HepG2 (cell line): Measurements from ENCODE around the gene MICAL3. TPM values are rescaled to one million over a fixed set of nuclear protein-coding genes. Genes with fewer than 3 reads are reported as not detected.

Source experiments
- ATAC-seq: fragments of 200-7000 bp; cut with Tn5 transposase; 3 replicates; pipeline ENCODE4 v1.9.1; 2020; ENCODE audit warnings: mild to moderate bottlenecking, moderate library complexity
- BruUV-seq: library from RNA; stranded (reverse); fragments of 400-500 nt; replicated peaks from 2 replicates; lab custom pipeline; 2021; lab: Mats Ljungman, UMichigan
- CTCF ChIA-PET: fragments of 300-600 bp; formaldehyde crosslinking; extraction: SDS; loops from one replicate; lab custom pipeline; 2021; ENCODE audit warnings: low total read pairs, inconsistent platforms, low intra/inter-chr PET ratio; lab: Yijun Ruan, JAX
- POLR2A ChIA-PET: fragments of 350-600 bp; sonication (Branson Sonifier 250); formaldehyde crosslinking; loops from one replicate; lab custom pipeline; 2020; ENCODE audit warnings: antibody characterized with exemption, inconsistent platforms; lab: Yijun Ruan, JAX
- DNase-seq: peaks from one replicate; pipeline ENCODE4 v3.0.0-alpha.2; 2015; ENCODE audit warnings: low spot score
- FAIRE-seq: peaks from 3 replicates; lab custom pipeline; 2011; peaks lifted over from hg19 to GRCh38; lab: Jason Lieb, UNC
- H2AFZ ChIP-seq: one replicate; pipeline ENCODE4 v1.6.1; 2011; ENCODE audit warnings: low read length, inconsistent platforms
- H3K27ac ChIP-seq: fragments of 300-600 bp; 3 replicates; pipeline ENCODE4 v1.8.0; 2011; ENCODE audit warnings: mixed run types, mild to moderate bottlenecking, mixed read lengths, low read length, inconsistent platforms; ENCODE audit not compliant: insufficient read depth; ENCODE audit errors: extremely low read length
- H3K27me3 ChIP-seq, 2 experiments: fragments of 200-600 bp in 1 of 2; 2 replicates in 1 of 2; 3 replicates in 1 of 2; pipeline versions ENCODE4 v1.6.0 to v1.8.0; 2011; ENCODE audit warnings: low read length in 2 of 2, mild to moderate bottlenecking in 2 of 2, moderate library complexity in 2 of 2, inconsistent platforms in 1 of 2; ENCODE audit not compliant: insufficient read depth in 2 of 2, control insufficient read depth in 1 of 2
- H3K36me3 ChIP-seq, 2 experiments: fragments of 200-600 bp in 1 of 2; replicated peaks in 1 of 2; 2 replicates in 1 of 2; 3 replicates in 1 of 2; pipeline versions ENCODE4 v1.5.1 to v1.8.0; 2011; ENCODE audit warnings: low read length in 2 of 2, inconsistent platforms in 1 of 2; ENCODE audit not compliant: insufficient read depth in 2 of 2, control insufficient read depth in 1 of 2
- H3K4me1 ChIP-seq: 2 replicates; pipeline ENCODE4 v1.5.1; 2012; ENCODE audit warnings: low read length, inconsistent platforms; ENCODE audit not compliant: insufficient read depth
- H3K4me2 ChIP-seq: 2 replicates; pipeline ENCODE4 v1.6.0; 2011; ENCODE audit warnings: low read depth, low read length, inconsistent platforms
- H3K4me3 ChIP-seq, 3 experiments: fragments of 200-600 bp in 1 of 3; sonication (generic), shearing (Covaris generic) in 1 of 3; replicated peaks in 1 of 3; 2 replicates each; pipeline ENCODE4 v1.5.1; 2011 to 2016; ENCODE audit warnings: low read length in 3 of 3, inconsistent platforms in 2 of 3, low read depth in 2 of 3, mild to moderate bottlenecking in 2 of 3, control low read depth in 1 of 3, mixed read lengths in 1 of 3; ENCODE audit not compliant: insufficient read depth in 1 of 3
- H3K79me2 ChIP-seq: one replicate; pipeline ENCODE4 v1.6.1; 2011; ENCODE audit warnings: low read length, inconsistent platforms; ENCODE audit not compliant: insufficient read depth
- H3K9ac ChIP-seq: 2 replicates; pipeline ENCODE4 v1.6.0; 2011; ENCODE audit warnings: mild to moderate bottlenecking, low read depth, low read length, inconsistent platforms; ENCODE audit not compliant: insufficient read depth
- H3K9me3 ChIP-seq: 2 replicates; pipeline ENCODE4 v1.5.1; 2012; ENCODE audit warnings: mild to moderate bottlenecking, low read length
- H4K20me1 ChIP-seq: 2 replicates; pipeline ENCODE4 v1.6.0; 2011; ENCODE audit warnings: inconsistent platforms, mild to moderate bottlenecking, low read length, moderate library complexity; ENCODE audit not compliant: insufficient read depth
- BRCA1 ChIP-seq: sonication (generic); formaldehyde crosslinking; IDR thresholded peaks from 2 replicates; pipeline ENCODE4 v1.4.0; 2020; ENCODE audit warnings: missing genetic modification reagents
- GATA4 ChIP-seq: sonication (generic); IDR thresholded peaks from 2 replicates; pipeline ENCODE4 v1.6.1; 2016; ENCODE audit warnings: antibody characterized with exemption, low read depth, borderline replicate concordance
- HDAC2 ChIP-seq: sonication (generic); formaldehyde crosslinking; IDR thresholded peaks from 2 replicates; pipeline ENCODE4 v1.4.0; 2020; ENCODE audit warnings: missing genetic modification reagents
- HOXA3 ChIP-seq: sonication (generic); formaldehyde crosslinking; IDR thresholded peaks from 2 replicates; pipeline ENCODE4 v1.5.0; 2020; ENCODE audit warnings: missing genetic modification reagents
- MTA3 ChIP-seq: sonication (generic); formaldehyde crosslinking; IDR thresholded peaks from 2 replicates; pipeline ENCODE4 v1.4.0; 2020; ENCODE audit warnings: missing genetic modification reagents
- PBX2 ChIP-seq: IDR thresholded peaks from 2 replicates; pipeline ENCODE4 v1.6.1; 2016; ENCODE audit warnings: control low read depth
- RAD51 ChIP-seq: fragments of 450-650 bp; IDR thresholded peaks from 2 replicates; pipeline ENCODE4 v1.6.1; 2016; ENCODE audit warnings: borderline replicate concordance
- RBM22 ChIP-seq: fragments of 200-400 bp; formaldehyde crosslinking; optimal IDR thresholded peaks from 2 replicates; pipeline ENCODE3; 2017; ENCODE audit warnings: mild to moderate bottlenecking, low read length, moderate library complexity
- SAFB2 ChIP-seq: sonication (generic); formaldehyde crosslinking; IDR thresholded peaks from 2 replicates; pipeline ENCODE4 v1.5.1; 2020; ENCODE audit warnings: missing genetic modification reagents, low read depth, mild to moderate bottlenecking, borderline replicate concordance
- STAG1 ChIP-seq: sonication (generic); formaldehyde crosslinking; IDR thresholded peaks from 2 replicates; pipeline ENCODE4 v1.4.0; 2020; ENCODE audit warnings: missing genetic modification reagents
- THRA ChIP-seq: sonication (generic); formaldehyde crosslinking; IDR thresholded peaks from 2 replicates; pipeline ENCODE4 v1.4.0; 2020; ENCODE audit warnings: missing genetic modification reagents, borderline replicate concordance
- ZFP36L2 ChIP-seq: sonication (generic); formaldehyde crosslinking; IDR thresholded peaks from 2 replicates; pipeline ENCODE4 v1.4.0; 2020; ENCODE audit warnings: missing genetic modification reagents
- ZFP62 ChIP-seq: sonication (generic); formaldehyde crosslinking; IDR thresholded peaks from 2 replicates; pipeline ENCODE4 v1.4.0; 2020; ENCODE audit warnings: missing genetic modification reagents
- ZNF562 ChIP-seq: sonication (generic); formaldehyde crosslinking; IDR thresholded peaks from 2 replicates; pipeline ENCODE4 v1.8.0; 2022; ENCODE audit warnings: missing genetic modification reagents, borderline replicate concordance
- ZSCAN12 ChIP-seq: sonication (generic); formaldehyde crosslinking; IDR thresholded peaks from 2 replicates; pipeline ENCODE4 v1.9.0; 2021; ENCODE audit warnings: mild to moderate bottlenecking, missing genetic modification reagents
- WGBS: methylation state at CpG from one replicate; pipeline ENCODE4 v1.1.6; 2017; ENCODE audit warnings: low lambda C conversion rate; 5-methylcytosine and 5-hydroxymethylcytosine counted together
- in situ Hi-C: cut with HindIII; loops from 2 replicates; pipeline ENCODE4 v1.10.0; 2017; ENCODE audit warnings: low pct_unique_long_range_greater_than_20kb; ENCODE audit not compliant: extremely low pct_ligation_motif_present
- intact Hi-C: fragments of 100-400 bp; cut with micrococcal nuclease; formaldehyde crosslinking; loops from one replicate; pipeline ENCODE4 v1.10.0; 2022; ENCODE audit not compliant: unreplicated experiment
- polyA plus RNA-seq, 8 experiments: library from polyadenylated mRNA; depleted of rRNA in 3 of 8; stranded (reverse) in 7 of 8; unstranded in 1 of 8; fragments of >200 nt; fragmentation: Illumina TruSeq in 4 of 8; extraction: Trizol in 4 of 8; gene quantifications; 2 replicates each; pipeline versions ENCODE4 v1.2.1 to v1.2.3, GENCODE V29; 2011 to 2016; ENCODE audit warnings: low read depth in 4 of 8, missing spikeins in 1 of 8, mixed read lengths in 1 of 8; ENCODE audit not compliant: insufficient read depth in 1 of 8
- total RNA-seq, 5 experiments: library from RNA; depleted of rRNA; stranded (reverse); fragments of >200 nt; fragmentation: Illumina TruSeq; extraction: Trizol; gene quantifications; 2 replicates each; pipeline ENCODE4 v1.2.3, GENCODE V29; 2016; ENCODE audit warnings: low read depth in 1 of 5
- TF ChIP-seq, protein P1 (sequence below): sonication (generic); formaldehyde crosslinking; IDR thresholded peaks from 2 replicates; pipeline ENCODE4 v1.5.0; 2020; ENCODE audit warnings: missing genetic modification reagents, mild to moderate bottlenecking, borderline replicate concordance
- TF ChIP-seq, protein P2 (sequence below): sonication (generic); formaldehyde crosslinking; IDR thresholded peaks from 2 replicates; pipeline ENCODE4 v1.4.0; 2020; ENCODE audit warnings: missing genetic modification reagents, borderline replicate concordance

MICAL3 gene
- total and polyA plus RNA-seq, 2 of the 13 experiments (the other 11 are each of a cell fraction or from before 2014, with no cell fraction given) = 5.3 to 12.5 TPM

DNA sequence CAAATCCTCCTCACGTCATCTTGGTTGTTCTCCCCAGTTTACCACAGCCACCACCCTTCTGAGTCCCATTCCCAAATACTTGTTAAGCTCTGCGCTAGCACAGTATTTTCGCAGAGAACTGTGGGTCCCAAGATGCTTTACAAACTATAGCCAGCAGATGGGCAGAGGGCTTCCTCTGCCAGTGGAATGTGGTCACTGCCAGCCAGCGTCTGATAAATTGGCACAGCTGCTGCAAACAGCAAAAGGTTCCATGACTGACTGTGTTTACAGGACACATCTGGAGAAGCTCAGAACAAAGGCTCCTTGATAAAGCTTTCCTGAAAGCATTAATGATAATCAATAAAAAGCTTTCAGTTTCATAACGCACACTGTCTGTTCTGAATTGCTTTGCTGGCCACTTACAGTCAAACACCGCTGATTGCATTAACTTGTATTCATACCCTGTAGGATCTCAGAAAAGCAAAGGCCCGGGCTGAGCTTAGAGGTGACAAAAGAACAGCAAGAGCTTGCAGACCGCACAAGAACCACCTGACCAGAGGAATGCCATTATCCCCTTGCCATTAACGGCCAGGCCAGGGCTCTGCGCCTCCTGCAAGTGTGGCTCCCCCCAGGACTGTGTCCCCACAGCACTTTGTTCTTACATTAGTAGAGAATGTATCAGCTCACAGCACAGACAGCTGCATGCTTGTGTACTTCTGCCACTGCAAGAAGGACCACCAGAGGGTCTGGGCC lies 120.6 kb downstream of the MICAL3 start:
- H4K20me1 ChIP-seq = no peaks in the 10 kb centered on the region
- no peak overlapping the region for H3K27ac ChIP-seq
- no peak for FAIRE-seq
- no peak overlapping the region for H3K4me2 ChIP-seq
- 90% methylated on average over 9 of the region's 10 CpGs for WGBS
- no peak overlapping the region for H3K4me3 ChIP-seq
- DNase-seq = no peak
- intact Hi-C loops = no loop called here
- peaks cover 22 to 60% of the 10 kb centered on the region in 2 experiments; a peak in 4 of 5 replicates for H3K36me3 ChIP-seq
- ChIA-PET CTCF (no interaction called here), POLR2A (no interaction called here)
- H3K27me3 ChIP-seq = no peaks in the 10 kb centered on the region
- H2AFZ ChIP-seq = no peak overlapping the region
- ATAC-seq = no peak
- peaks cover under 1% of the 10 kb centered on the region for H3K4me1 ChIP-seq
- in situ Hi-C loops = no loop called here
- H3K9me3 ChIP-seq = no peaks in the 10 kb centered on the region
- BruUV-seq = no TSS peak
- H3K9ac ChIP-seq = no peak overlapping the region
- peaks cover 3% of the 10 kb centered on the region for H3K79me2 ChIP-seq
- TF ChIP-seq ZFP62 (CRISPR knock-in tag) (no peak), PBX2 (no peak), RBM22 (no peak), HDAC2 (CRISPR knock-in tag) (no peak), RAD51 (no peak), HOXA3 (no peak), MTA3 (no peak), BRCA1 (CRISPR knock-in tag) (no peak), THRA (CRISPR knock-in tag) (no peak), SAFB2 (CRISPR knock-in tag) (no peak), STAG1 (CRISPR knock-in tag) (no peak), ZFP36L2 (CRISPR knock-in tag) (no peak), GATA4 (no peak), ZNF562 (CRISPR knock-in tag) (no peak), ZSCAN12 (CRISPR knock-in tag) (no peak)
- TF ChIP-seq, protein P1, sequence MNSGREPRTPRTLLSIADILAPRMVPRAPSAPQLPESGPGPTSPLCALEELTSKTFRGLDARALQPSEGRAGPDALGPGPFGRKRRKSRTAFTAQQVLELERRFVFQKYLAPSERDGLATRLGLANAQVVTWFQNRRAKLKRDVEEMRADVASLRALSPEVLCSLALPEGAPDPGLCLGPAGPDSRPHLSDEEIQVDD (CRISPR knock-in tag) = no peak
- TF ChIP-seq, protein P2, sequence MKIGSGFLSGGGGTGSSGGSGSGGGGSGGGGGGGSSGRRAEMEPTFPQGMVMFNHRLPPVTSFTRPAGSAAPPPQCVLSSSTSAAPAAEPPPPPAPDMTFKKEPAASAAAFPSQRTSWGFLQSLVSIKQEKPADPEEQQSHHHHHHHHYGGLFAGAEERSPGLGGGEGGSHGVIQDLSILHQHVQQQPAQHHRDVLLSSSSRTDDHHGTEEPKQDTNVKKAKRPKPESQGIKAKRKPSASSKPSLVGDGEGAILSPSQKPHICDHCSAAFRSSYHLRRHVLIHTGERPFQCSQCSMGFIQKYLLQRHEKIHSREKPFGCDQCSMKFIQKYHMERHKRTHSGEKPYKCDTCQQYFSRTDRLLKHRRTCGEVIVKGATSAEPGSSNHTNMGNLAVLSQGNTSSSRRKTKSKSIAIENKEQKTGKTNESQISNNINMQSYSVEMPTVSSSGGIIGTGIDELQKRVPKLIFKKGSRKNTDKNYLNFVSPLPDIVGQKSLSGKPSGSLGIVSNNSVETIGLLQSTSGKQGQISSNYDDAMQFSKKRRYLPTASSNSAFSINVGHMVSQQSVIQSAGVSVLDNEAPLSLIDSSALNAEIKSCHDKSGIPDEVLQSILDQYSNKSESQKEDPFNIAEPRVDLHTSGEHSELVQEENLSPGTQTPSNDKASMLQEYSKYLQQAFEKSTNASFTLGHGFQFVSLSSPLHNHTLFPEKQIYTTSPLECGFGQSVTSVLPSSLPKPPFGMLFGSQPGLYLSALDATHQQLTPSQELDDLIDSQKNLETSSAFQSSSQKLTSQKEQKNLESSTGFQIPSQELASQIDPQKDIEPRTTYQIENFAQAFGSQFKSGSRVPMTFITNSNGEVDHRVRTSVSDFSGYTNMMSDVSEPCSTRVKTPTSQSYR (CRISPR knock-in tag) = no peak
